NCI-H1930 (cell line): ENCODE results near the gene PJA1.
A peak's percentile ranks its signal among the peaks of the same experiment; 100 is the strongest.

Experiments used
- DNase-seq, 2 experiments: peaks; one replicate each; lab custom pipeline; 2025; lab: John Stamatoyannopoulos, UW

PJA1 gene

GRCh38 chrX:69165087-69165651 lies at the start of gene PJA1:
TSS of gene PJA1 (minus strand) at chrX:69165453. CDS start at chrX:69163073, 2,380 bp downstream.
- peak in 1 of 2 experiments; percentile 34 for DNase-seq

GRCh38 chrX:69214463-69214862 lies 49.2 kb upstream of the PJA1 start:
- DNase-seq, result no peak

- no peak for DNase-seq
These were observed 46.4 kb upstream of the PJA1 start for GRCh38 chrX:69211701-69212100.

- DNase-seq, result no peak
These were observed 45.3 kb upstream of the PJA1 start for GRCh38 chrX:69210581-69210980.

- DNase-seq, result no peak
These were observed 42.0 kb upstream of the PJA1 start for GRCh38 chrX:69207216-69207615.

- DNase-seq, result no peak
These were observed 38.4 kb upstream of the PJA1 start for GRCh38 chrX:69203638-69204037.

- no peak for DNase-seq
These were observed 32.4 kb upstream of the PJA1 start for GRCh38 chrX:69197690-69198089.

- no peak for DNase-seq
These were observed 31.4 kb upstream of the PJA1 start for GRCh38 chrX:69196666-69197065.

- no peak for DNase-seq
These were observed 30.6 kb upstream of the PJA1 start for GRCh38 chrX:69195810-69196209.

- no peak for DNase-seq
These were observed 29.9 kb upstream of the PJA1 start for GRCh38 chrX:69195192-69195591.

GRCh38 chrX:69192603-69193002 lies 27.4 kb upstream of the PJA1 start:
- no peak for DNase-seq

GRCh38 chrX:69189576-69190371 lies 24.5 kb upstream of the PJA1 start:
- DNase-seq, result no peak

GRCh38 chrX:69186651-69187050 lies 21.4 kb upstream of the PJA1 start:
- no peak for DNase-seq

GRCh38 chrX:69185886-69186285 lies 20.6 kb upstream of the PJA1 start:
- no peak for DNase-seq

GRCh38 chrX:69185141-69185540 lies 19.9 kb upstream of the PJA1 start:
- no peak for DNase-seq

GRCh38 chrX:69182818-69183380 lies 17.6 kb upstream of the PJA1 start:
- DNase-seq, result no peak

- peak; percentile 5 to 11 for DNase-seq
These were observed 14.2 kb upstream of the PJA1 start for GRCh38 chrX:69179380-69179911.

- DNase-seq, result no peak
These were observed 13.3 kb upstream of the PJA1 start for GRCh38 chrX:69178592-69178991.

GRCh38 chrX:69177511-69178162 lies 12.4 kb upstream of the PJA1 start:
- DNase-seq, result no peak

GRCh38 chrX:69176053-69176452 lies 10.8 kb upstream of the PJA1 start:
- DNase-seq, result no peak

GRCh38 chrX:69173906-69174305 lies 8.7 kb upstream of the PJA1 start:
- no peak for DNase-seq

- no peak for DNase-seq
These were observed 7.7 kb upstream of the PJA1 start for GRCh38 chrX:69172937-69173336.

- no peak for DNase-seq
These were observed 5.1 kb upstream of the PJA1 start for GRCh38 chrX:69170319-69170718.
